ENCODE measurements around the gene TPCN2.
A peak's percentile ranks its signal among the peaks of the same experiment; 100 is the strongest.
"Not testable (repeated sequence)": the region's sequence is repeated elsewhere in the genome, so short reads cannot be mapped to it uniquely, and the experiment has no call there.

Gene TPCN2

DNA sequence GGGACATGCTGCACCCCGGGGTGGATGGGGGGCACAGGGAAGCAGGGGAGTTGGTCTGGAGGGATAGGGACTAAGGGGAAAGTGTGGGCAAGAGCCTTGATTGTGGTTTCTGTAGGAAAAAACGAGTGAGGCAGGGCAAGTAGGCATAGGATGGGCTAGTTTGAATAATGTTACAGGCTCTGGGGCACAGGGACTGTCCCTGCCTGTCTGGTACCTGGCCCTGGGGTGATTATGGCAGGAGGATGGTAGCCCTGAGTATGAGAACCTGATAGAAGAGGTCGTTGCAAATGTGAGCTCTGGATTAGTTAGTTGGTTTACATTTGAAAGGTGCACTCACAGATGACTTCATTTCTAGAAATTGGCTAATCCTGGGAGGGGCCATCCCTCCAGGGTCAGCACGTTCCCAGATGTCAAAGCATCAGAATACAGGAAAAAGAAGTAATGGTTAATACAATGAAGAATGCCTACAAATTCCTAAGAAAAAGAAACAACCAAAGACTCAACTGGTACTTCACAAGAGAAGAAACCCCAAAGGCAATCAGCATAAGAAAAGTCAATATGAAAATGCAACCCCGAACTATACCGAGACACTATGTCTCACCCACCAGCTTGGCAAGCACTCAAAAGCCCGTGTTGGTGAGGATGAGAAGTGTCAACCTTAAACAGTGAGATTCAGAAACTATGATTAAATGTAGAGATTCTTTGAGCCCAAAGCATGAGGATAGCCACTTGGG lies 95.8 kb downstream of the TPCN2 start:
- TF ChIP-seq, protein P1, sequence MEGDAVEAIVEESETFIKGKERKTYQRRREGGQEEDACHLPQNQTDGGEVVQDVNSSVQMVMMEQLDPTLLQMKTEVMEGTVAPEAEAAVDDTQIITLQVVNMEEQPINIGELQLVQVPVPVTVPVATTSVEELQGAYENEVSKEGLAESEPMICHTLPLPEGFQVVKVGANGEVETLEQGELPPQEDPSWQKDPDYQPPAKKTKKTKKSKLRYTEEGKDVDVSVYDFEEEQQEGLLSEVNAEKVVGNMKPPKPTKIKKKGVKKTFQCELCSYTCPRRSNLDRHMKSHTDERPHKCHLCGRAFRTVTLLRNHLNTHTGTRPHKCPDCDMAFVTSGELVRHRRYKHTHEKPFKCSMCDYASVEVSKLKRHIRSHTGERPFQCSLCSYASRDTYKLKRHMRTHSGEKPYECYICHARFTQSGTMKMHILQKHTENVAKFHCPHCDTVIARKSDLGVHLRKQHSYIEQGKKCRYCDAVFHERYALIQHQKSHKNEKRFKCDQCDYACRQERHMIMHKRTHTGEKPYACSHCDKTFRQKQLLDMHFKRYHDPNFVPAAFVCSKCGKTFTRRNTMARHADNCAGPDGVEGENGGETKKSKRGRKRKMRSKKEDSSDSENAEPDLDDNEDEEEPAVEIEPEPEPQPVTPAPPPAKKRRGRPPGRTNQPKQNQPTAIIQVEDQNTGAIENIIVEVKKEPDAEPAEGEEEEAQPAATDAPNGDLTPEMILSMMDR (IDR thresholded peaks at IDR 0.05; ENCODE audit: control insufficient read depth, insufficient read depth, low read depth, low read length, missing control alignments) = no peak
- no peak overlapping the region for H3K4me3 ChIP-seq (ENCODE audit: control insufficient read depth, low read depth, low read length)
- DNase-seq (ENCODE audit: low read depth) = no peak

DNA sequence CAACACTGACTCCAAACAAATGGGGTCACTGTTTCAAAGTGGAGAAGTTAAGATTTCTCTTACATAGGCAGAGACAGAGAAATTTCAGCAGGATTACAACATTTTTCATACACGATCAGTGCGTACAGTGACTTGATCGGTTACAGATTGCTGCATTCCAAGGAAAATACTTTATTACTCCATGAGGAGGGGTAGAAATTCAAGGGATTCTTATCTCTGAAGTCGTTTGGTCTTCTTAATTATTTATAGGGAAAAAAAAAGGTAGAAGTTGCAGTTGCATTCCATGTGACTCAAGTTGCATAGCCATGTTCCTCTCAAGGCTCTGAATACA lies 96.3 kb downstream of the TPCN2 start:
- TF ChIP-seq, protein P1 (IDR thresholded peaks at IDR 0.05; ENCODE audit: control insufficient read depth, insufficient read depth, low read depth, low read length, missing control alignments) = no peak
- DNase-seq (ENCODE audit: low read depth) = peak; percentile 70
- H3K4me3 ChIP-seq (ENCODE audit: control insufficient read depth, low read depth, low read length) = no peak overlapping the region

DNA sequence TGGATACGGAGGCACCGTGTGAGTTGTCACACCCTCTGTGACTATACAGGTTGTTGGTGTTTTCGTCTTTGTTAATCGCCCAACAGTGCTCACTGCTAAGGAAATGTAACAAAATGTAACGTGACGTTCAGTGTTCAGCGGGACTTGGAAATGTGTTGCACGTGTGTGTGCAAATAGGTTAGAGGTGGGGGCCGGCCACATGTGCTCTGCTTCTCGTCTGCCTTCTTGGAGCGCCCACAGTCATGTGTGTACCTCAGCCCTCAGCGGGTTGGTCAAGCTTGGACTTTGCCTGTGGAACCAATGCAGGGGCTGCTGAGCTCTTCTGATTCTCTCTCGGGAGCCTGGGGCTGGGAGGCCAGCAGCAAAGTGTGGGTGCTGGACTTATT lies 99.6 kb downstream of the TPCN2 start:
- no peak for DNase-seq (ENCODE audit: low read depth)
- TF ChIP-seq, protein P1 (IDR thresholded peaks at IDR 0.05; ENCODE audit: control insufficient read depth, insufficient read depth, low read depth, low read length, missing control alignments) = no peak
- H3K4me3 ChIP-seq (ENCODE audit: control insufficient read depth, low read depth, low read length) = no peak overlapping the region

DNA sequence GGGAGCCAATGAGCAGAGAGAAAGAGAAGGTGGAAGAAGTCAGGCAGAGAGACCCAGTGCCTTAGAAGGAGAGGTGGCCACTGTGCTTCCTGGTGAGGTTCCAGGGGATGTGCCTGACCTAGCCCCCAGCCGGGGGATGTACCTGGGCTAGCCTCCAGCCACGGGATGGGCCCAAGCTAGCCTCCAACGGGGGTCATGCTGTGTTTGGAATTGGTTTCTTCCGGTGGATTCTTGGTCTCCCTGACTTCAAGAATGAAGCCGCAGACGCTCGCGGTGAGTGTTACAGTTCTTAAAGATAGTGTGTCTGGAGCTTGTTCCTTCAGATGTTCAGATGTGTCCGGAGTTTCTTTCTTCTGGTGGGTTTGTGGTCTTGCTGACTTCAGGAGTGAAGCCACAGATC lies 100.1 kb downstream of the TPCN2 start:
- TF ChIP-seq, protein P1 (IDR thresholded peaks at IDR 0.05; ENCODE audit: control insufficient read depth, insufficient read depth, low read depth, low read length, missing control alignments) = no peak
- H3K4me3 ChIP-seq (ENCODE audit: control insufficient read depth, low read depth, low read length) = no peak overlapping the region
- no peak for DNase-seq (ENCODE audit: low read depth)

DNA sequence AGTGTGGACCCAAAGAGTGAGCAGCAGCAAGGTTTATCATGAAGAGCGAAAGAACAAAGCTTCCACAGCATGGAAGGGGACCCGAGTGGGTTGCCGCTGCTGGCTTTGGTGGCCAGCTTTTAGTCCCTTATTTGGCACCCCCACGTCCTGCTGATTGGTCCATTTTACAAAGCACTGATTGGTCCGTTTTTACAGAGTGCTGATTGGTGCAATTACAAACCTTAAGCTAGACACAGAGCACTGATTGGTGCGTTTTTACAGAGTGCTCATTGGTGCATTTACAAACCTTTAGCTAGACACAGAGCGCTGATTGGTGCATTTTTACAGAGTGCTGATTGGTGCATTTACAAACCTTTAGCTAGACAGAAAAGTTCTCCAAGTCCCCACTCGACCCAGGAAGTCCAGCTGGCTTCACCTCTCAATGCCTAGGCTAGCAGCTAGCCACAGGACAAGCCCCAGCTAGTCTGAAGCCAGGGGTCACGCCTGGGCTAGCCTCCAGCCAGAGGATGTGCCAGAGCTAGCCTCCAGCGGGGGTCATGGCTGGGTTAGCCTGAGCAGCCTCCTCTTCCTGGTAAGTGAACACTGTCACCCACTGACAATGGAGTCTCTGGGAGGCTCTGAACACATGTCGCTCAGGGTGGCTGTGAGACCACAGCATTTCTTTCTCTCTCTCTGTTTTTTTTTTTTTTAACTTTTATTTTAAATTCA lies 100.8 kb downstream of the TPCN2 start:
- not testable (repeated sequence) for DNase-seq (ENCODE audit: low read depth); H3K4me3 ChIP-seq (ENCODE audit: control insufficient read depth, low read depth, low read length)

DNA sequence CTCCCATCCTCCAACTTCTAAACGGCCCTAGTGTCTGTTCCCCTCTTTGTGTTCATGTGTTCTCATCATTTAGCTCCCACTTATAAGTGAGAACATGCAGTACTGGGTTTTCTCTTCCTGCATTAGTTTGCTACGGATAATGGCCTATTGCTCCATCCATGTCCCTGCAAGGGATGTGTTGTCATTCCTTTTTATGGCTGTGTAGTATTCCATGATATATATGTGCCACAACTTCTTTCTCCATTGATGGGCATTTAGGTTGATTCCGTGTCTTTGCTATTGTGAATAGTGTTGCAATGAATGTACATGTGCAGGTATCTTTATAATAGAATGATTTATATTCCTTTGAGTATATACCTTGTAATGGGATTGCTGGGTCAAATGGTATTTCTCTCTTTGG lies 101.4 kb downstream of the TPCN2 start:
- H3K4me3 ChIP-seq (ENCODE audit: control insufficient read depth, low read depth, low read length) = no peak overlapping the region
- TF ChIP-seq, protein P1 (IDR thresholded peaks at IDR 0.05; ENCODE audit: control insufficient read depth, insufficient read depth, low read depth, low read length, missing control alignments) = no peak
- DNase-seq (ENCODE audit: low read depth) = no peak

DNA sequence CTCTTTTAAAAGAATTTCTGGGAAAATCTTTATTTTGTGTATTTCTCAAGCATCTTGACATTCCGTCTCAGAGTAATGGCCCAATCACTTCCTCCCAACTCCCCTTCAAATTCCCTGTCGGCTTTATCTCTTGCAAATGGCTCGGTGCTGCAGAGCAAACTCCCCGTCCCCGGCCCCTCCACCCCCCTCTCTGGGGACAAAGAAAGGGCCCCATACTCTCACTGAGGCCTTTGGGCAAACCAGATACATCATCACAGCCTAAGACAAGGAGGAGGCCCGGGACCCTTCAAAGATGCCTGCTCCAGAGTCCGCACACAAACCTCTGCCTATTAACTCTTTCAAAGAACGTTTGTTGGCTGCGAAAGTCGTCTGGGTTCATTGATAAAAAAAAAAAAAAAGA lies 103.1 kb downstream of the TPCN2 start:
- TF ChIP-seq, protein P1 (IDR thresholded peaks at IDR 0.05; ENCODE audit: control insufficient read depth, insufficient read depth, low read depth, low read length, missing control alignments) = no peak
- no peak overlapping the region for H3K4me3 ChIP-seq (ENCODE audit: control insufficient read depth, low read depth, low read length)
- DNase-seq (ENCODE audit: low read depth) = no peak
